MCF 10A (cell line): ENCODE data around the gene L3MBTL1. TPM values are rescaled to one million over a fixed set of nuclear protein-coding genes. Genes with fewer than 3 reads are reported as not detected.

Source experiments
- BruUV-seq: library from RNA; stranded (reverse); fragments of 400-500 nt; replicated peaks from 2 replicates; lab custom pipeline; 2021; lab: Mats Ljungman, UMichigan
- CTCF ChIA-PET: fragments of 300-600 bp; sonication (Branson Sonifier 250); formaldehyde crosslinking; extraction: SDS; loops from one replicate; lab custom pipeline; 2021; ENCODE audit warnings: antibody characterized with exemption, inconsistent platforms; lab: Yijun Ruan, JAX
- POLR2A ChIA-PET: fragments of 300-600, 350-650 bp; sonication (Branson Sonifier 250); formaldehyde crosslinking; extraction: SDS; loops from one replicate; lab custom pipeline; 2020; ENCODE audit warnings: antibody characterized with exemption, inconsistent platforms; lab: Yijun Ruan, JAX
- DNase-seq: peaks from one replicate; pipeline ENCODE4 v3.0.0-alpha.2; 2018; ENCODE audit not compliant: unreplicated experiment
- H3K27ac Mint-ChIP-seq: one replicate; pipeline ENCODE4 v1.8.0; 2022; ENCODE audit warnings: mild to moderate bottlenecking, low read depth, mixed read lengths; ENCODE audit not compliant: unreplicated experiment
- H3K27me3 Mint-ChIP-seq: one replicate; pipeline ENCODE4 v1.8.0; 2022; ENCODE audit warnings: mixed read lengths; ENCODE audit not compliant: insufficient read depth, unreplicated experiment
- H3K36me3 Mint-ChIP-seq: one replicate; pipeline ENCODE4 v1.8.0; 2022; ENCODE audit warnings: mild to moderate bottlenecking, moderate library complexity, mixed read lengths; ENCODE audit not compliant: insufficient read depth, unreplicated experiment
- H3K4me1 Mint-ChIP-seq: one replicate; pipeline ENCODE4 v1.8.0; 2022; ENCODE audit warnings: mixed read lengths; ENCODE audit not compliant: insufficient read depth, unreplicated experiment
- H3K4me3 Mint-ChIP-seq: one replicate; pipeline ENCODE4 v1.8.0; 2022; ENCODE audit warnings: mild to moderate bottlenecking, moderate library complexity, mixed read lengths; ENCODE audit not compliant: unreplicated experiment
- H3K9me3 Mint-ChIP-seq: one replicate; pipeline ENCODE4 v1.8.0; 2022; ENCODE audit warnings: mixed read lengths; ENCODE audit not compliant: unreplicated experiment
- CTCF ChIP-seq: fragments of 200-600 bp; IDR thresholded peaks from one replicate; pipeline ENCODE4 v1.8.0; 2022; ENCODE audit warnings: antibody characterized with exemption, mild to moderate bottlenecking; ENCODE audit not compliant: unreplicated experiment
- intact Hi-C: fragments of 100-400 bp; cut with micrococcal nuclease; formaldehyde crosslinking; loops from 2 replicates; pipeline ENCODE4 v1.14.1; 2022
- total RNA-seq: library from RNA; stranded (reverse); gene quantifications from 2 replicates; pipeline ENCODE4 v1.2.3, GENCODE V29; 2022

Gene L3MBTL1
- total RNA-seq, 1 experiment from 2014 or later: 10.5 TPM

- CTCF ChIA-PET: interaction anchor here (0.6 to 3.9 kb wide), 7 partner anchors 11 to 186 kb away, joined by 3 to 19 read pairs (median 6); partner anchors contain the start of gene SRSF6
- no peaks in the 10 kb centered on the region for H3K9me3 Mint-ChIP-seq
Measured at GRCh38 chr20:43513931-43514647, 6.6 kb downstream of the L3MBTL1 start.

GRCh38 chr20:43514648-43514999 is 7.1 kb downstream of the L3MBTL1 start:
- Mint-ChIP-seq H3K4me1 (peaks cover 20% of the 10 kb centered on the region), H3K27ac (peak overlapping the region; percentile 89), H3K4me3 (peak overlapping the region; percentile 99), H3K27me3 (no peaks in the 10 kb centered on the region), H3K36me3 (peaks cover 11% of the 10 kb centered on the region), H3K9me3 (no peaks in the 10 kb centered on the region)
- DNase-seq: no peak
- TF ChIP-seq CTCF: no peak
- no TSS peak for BruUV-seq
- intact Hi-C loops: loop anchor here (5.0 kb wide), 1 partner anchor 57 kb away; the partner anchor contains the start of gene SRSF6
- ChIA-PET CTCF (interaction anchor here (0.6 to 3.9 kb wide), 9 partner anchors 11 to 185 kb away, joined by 3 to 19 read pairs (median 4); partner anchors contain the start of gene SRSF6), POLR2A (interaction anchor here (0.7 to 3.7 kb wide), 8 partner anchors 9 to 126 kb away, joined by 3 to 52 read pairs (median 4); partner anchors contain the start of gene SRSF6)

More at GRCh38 chr20:43513931-43514647, 6.6 kb downstream of the L3MBTL1 start:
- BruUV-seq: no TSS peak
- POLR2A ChIA-PET: interaction anchor here (0.6 to 3.7 kb wide), 7 partner anchors 9 to 263 kb away, joined by 3 to 52 read pairs (median 4); partner anchors contain the start of gene SRSF6
- Mint-ChIP-seq H3K4me1 (peaks cover 20% of the 10 kb centered on the region), H3K36me3 (peaks cover 9% of the 10 kb centered on the region), H3K27me3 (no peaks in the 10 kb centered on the region), H3K4me3 (peak overlapping the region; percentile 99), H3K27ac (peak overlapping the region; percentile 89)
- TF ChIP-seq CTCF: peak; percentile 11
- peak; percentile 99 for DNase-seq
- intact Hi-C loops: loop anchor here (5.0 kb wide), 1 partner anchor 57 kb away; the partner anchor contains the start of gene SRSF6

GRCh38 chr20:43515628-43516027 is 8.1 kb downstream of the L3MBTL1 start:
- no peak for TF ChIP-seq CTCF
- H3K36me3 Mint-ChIP-seq: peaks cover 11% of the 10 kb centered on the region
- H3K4me1 Mint-ChIP-seq: peaks cover 20% of the 10 kb centered on the region
- H3K9me3 Mint-ChIP-seq: no peaks in the 10 kb centered on the region
- H3K27ac Mint-ChIP-seq: no peak overlapping the region
- intact Hi-C loops: no loop called here
- H3K4me3 Mint-ChIP-seq: peak overlapping the region; percentile 99
- no peaks in the 10 kb centered on the region for H3K27me3 Mint-ChIP-seq
- ChIA-PET POLR2A (interaction anchor here (0.5 to 3.7 kb wide), 6 partner anchors 17 to 77 kb away, joined by 3 to 52 read pairs (median 3); partner anchors contain the start of gene SRSF6), CTCF (interaction anchor here (0.5 to 3.9 kb wide), 11 partner anchors 10 to 702 kb away, joined by 3 to 19 read pairs (median 4); partner anchors contain the start of gene SRSF6)
- DNase-seq: no peak
- BruUV-seq: TSS peak; percentile 27
